NCI-H2227 treated with DMSO at 0.1 percent for 48 hours (cell line): Measurements from ENCODE around the gene CACNA1C.

Experiments
- DNase-seq: peaks from one replicate; lab custom pipeline; 2025; lab: John Stamatoyannopoulos, UW

Gene CACNA1C

DNA sequence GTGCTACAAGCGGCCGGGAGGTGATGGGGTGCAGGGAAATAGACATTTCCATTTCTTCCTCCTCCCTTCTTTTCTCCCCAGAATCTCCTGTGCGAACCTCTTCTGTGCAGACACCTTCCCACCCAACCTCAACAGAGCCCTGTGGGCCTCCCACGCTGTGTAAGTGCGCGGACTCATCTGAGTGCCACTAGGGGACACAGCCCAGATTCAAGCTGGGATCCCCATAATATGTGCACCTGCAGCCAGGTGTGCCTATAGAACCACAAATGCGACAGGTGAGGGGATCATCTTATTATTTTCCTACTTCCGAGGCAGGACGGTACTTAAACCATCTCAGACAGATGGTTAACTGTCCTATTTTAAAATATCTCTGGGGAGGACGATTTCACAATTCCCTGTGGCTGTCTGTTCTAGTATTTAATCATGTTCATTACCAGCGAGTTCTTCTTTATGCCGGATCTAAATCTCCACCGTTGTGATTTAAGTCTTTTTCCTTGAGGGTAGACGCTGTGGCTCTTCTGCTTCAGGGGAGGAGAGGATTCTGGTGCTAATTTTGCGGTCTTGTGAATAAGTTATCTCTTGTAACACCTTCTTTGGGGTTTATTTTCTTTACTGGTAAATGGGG, 17.2 kb upstream of the CACNA1C start:
- no peak for DNase-seq

DNA sequence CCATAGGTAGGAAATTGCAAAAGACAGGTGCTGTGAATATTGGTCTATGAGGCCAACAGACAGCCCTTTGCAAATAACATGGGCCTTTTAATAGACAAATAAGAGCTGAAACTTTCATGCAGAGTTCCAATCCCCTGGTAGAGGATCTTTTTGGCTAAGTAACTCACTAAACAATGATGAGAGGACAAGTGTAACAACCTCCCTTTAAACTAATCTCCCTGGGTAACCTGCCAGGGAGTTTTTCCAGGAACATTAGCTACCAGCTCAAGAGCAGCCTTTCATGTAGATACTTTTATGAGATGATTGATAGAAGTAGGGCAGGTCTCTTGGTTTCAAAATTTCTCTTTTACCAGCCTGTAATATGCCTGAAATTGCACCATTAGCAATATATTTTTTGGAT, 13.8 kb upstream of the CACNA1C start:
- no peak for DNase-seq

DNA sequence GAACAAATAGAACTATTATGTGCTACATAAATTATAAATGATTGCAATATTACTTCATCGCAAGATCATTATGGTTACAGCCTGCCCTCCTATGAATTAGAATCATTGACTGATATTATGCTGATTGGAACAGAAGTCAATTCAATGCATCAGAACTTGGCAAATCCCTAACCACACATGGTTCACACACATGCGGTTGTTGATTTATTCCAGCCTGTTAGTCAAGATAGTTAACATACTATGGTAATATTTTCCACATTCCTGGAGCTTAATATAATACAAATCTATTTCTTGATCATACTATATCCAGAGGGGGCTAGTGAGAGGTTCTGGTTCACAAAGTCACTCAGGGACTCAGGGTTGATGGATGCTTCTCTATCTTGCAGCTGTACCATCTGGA, 9.7 kb upstream of the CACNA1C start:
- no peak for DNase-seq

GRCh38 chr12:2044165-2044564, 8.6 kb upstream of the CACNA1C start:
- no peak for DNase-seq

GRCh38 chr12:2046957-2047356, 5.8 kb upstream of the CACNA1C start:
- DNase-seq, result no peak

GRCh38 chr12:2047752-2048151, 5.0 kb upstream of the CACNA1C start:
- no peak for DNase-seq

GRCh38 chr12:2049604-2050540, 2.9 kb upstream of the CACNA1C start:
- no peak for DNase-seq

GRCh38 chr12:2051700-2052621, 826 bp upstream of the CACNA1C start:
- DNase-seq, result no peak

DNA sequence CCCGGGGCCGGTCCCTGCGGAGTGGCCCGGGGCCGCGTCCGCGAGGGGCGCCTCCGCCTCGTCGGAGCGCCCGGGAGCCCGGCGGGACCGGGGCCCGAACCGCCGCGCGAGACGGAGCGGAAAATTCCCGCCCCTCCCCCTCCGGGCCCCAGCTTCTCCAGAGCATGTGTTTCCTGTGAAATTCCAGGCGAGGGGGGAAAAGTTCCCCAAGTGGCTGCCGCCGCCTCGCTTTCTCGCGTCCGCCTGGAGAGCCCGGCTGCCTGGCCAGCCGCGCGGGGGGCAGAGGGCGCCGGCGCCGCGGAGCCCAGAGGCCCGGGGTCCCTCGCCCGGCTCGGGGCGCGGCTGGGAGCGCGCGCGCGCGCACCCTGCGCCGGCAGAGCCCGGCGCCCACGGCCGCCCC, 904 bp downstream of the CACNA1C start:
- DNase-seq, result no peak

- DNase-seq, result no peak
These were observed 1.6 kb downstream of the CACNA1C start for GRCh38 chr12:2054091-2055018.

- no peak for DNase-seq
These were observed 4.4 kb downstream of the CACNA1C start for GRCh38 chr12:2057041-2057794.

DNA sequence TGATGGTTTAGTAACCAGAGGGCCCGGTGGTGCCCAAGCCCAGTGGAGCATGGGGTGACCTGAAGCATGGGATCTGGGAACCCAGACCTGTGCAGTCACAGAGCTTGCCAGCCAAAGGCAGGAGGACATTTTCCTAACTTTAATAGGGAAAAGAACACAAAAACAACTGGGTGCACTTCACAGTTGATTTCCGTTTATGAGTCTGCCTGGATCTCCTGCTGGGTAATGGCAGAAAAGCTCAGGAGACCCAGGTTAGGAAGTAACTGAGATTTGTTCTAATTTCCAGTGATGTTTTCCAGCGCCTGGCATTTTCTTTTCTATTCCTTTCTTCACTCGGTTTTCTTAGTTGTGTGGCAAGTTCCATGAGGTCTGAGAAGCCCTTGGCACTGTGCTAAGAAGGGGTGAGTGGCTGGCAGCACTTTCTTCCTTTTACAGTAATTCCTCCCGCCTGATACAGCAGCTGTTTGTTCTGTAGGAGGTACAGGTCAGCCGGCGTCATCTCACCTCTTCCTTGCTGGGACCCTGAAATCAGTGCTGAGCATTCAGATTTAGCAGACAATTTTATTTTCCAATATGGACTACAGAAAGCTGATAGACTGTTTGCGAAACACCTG, 5.1 kb downstream of the CACNA1C start:
- no peak for DNase-seq

- no peak for DNase-seq
These were observed 6.0 kb downstream of the CACNA1C start for GRCh38 chr12:2058837-2059236.

- no peak for DNase-seq
These were observed 8.6 kb downstream of the CACNA1C start for GRCh38 chr12:2061402-2061801.

DNA sequence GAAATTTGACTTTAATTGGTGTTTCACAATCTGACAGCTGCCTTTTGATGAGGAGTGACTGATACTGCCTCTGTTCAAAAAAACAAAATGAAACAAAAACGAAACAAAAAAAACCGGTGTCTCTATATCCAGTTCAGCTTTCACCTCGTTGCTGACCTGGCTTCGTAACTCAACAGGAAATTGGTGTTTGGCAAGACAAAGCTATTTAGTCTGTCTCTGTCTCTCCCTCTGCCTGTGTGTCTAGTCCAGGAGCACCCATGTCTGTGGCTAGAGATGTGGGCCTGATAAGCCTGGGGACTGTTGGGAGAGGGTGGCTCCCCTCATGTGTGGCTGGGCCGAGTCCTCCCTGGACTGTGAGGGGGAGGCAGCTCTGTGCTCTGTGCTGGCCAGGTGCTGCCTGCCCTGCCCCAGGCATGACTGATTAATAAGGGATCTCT, 11.3 kb downstream of the CACNA1C start:
- no peak for DNase-seq

- DNase-seq, result no peak
These were observed 15.9 kb downstream of the CACNA1C start for GRCh38 chr12:2068653-2069052.

GRCh38 chr12:2070440-2071045, 17.8 kb downstream of the CACNA1C start:
- no peak for DNase-seq

DNA sequence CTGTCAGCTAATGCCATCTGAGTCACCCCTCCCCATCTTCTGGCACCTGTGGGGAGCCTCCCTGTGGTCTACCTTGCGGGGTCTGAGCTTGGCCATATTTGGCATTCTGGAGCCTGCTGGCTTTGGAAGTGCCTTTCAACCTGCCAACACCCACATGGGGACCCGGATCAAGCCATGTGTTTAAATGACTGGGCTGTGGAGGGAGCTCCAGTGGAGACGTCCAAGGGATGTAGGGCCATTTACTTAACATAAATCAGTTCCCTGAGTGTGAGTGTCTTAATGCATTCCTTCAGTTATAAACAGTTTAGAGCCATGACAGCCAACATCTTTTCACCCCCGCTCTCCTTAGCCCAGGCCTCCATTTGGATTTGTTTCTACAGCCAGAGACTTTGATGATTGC, 22.0 kb downstream of the CACNA1C start:
- no peak for DNase-seq

- DNase-seq, result no peak
These were observed 22.9 kb downstream of the CACNA1C start for GRCh38 chr12:2075508-2076195.
